AG09309 (cell line): Measurements from ENCODE around the gene CRYL1.

Experiments
- DNase-seq: peaks from one replicate; pipeline ENCODE4 v3.0.0-alpha.2; 2010; ENCODE audit warnings: low read depth
- H3K4me3 ChIP-seq: 2 replicates; pipeline ENCODE4 v1.5.1; 2011; ENCODE audit warnings: mild to moderate bottlenecking, low read depth, low read length, moderate library complexity; ENCODE audit not compliant: control insufficient read depth
- TF ChIP-seq, protein P1 (sequence below): IDR thresholded peaks from 2 replicates; pipeline ENCODE4 v1.5.1; 2011; ENCODE audit warnings: mild to moderate bottlenecking, low read depth, low read length, inconsistent platforms; ENCODE audit not compliant: insufficient read depth, control insufficient read depth; ENCODE audit errors: missing control alignments

The CRYL1 gene

DNA sequence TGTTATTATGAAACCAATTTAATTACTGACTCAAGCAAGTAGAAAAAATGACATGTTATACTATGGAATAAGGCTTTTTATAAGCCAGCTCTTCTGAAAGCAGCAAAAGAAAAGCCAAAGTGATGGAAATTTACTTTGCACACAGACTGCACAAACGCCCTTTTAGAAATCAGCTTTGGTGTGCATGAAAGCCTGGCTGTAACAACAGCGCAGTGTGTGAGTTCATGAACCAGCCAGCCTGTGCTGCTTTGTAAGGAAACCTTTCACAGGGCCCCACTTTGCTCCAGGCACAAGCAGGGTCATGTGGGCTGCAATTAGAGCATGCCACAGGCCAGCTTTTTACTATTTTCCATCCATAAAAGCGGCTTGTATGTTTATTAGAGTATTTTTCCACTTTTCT is 27.7 kb upstream of the CRYL1 start:
- no peak for DNase-seq
- no peak overlapping the region for H3K4me3 ChIP-seq
- TF ChIP-seq, protein P1, sequence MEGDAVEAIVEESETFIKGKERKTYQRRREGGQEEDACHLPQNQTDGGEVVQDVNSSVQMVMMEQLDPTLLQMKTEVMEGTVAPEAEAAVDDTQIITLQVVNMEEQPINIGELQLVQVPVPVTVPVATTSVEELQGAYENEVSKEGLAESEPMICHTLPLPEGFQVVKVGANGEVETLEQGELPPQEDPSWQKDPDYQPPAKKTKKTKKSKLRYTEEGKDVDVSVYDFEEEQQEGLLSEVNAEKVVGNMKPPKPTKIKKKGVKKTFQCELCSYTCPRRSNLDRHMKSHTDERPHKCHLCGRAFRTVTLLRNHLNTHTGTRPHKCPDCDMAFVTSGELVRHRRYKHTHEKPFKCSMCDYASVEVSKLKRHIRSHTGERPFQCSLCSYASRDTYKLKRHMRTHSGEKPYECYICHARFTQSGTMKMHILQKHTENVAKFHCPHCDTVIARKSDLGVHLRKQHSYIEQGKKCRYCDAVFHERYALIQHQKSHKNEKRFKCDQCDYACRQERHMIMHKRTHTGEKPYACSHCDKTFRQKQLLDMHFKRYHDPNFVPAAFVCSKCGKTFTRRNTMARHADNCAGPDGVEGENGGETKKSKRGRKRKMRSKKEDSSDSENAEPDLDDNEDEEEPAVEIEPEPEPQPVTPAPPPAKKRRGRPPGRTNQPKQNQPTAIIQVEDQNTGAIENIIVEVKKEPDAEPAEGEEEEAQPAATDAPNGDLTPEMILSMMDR, result no peak

DNA sequence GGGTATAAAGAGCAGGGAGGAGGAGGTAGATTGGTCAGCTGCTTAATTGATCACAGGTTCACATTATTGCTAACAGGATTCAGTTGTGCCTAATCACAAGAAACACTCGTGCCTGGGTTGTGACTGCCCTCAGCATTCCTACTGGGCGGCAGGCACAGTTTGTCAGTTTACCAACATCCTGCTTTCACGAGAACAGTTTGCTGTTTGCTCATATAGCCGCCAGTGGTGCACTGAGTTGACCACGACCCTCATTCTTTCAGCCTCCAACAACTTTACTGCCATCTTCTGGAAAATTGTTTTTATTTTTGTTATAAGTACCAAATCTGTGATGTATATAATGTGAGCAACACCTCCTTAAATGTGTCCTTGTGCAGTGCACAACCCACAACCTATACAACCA is 25.1 kb upstream of the CRYL1 start:
- TF ChIP-seq, protein P1, result no peak
- H3K4me3 ChIP-seq, result no peak overlapping the region
- no peak for DNase-seq

DNA sequence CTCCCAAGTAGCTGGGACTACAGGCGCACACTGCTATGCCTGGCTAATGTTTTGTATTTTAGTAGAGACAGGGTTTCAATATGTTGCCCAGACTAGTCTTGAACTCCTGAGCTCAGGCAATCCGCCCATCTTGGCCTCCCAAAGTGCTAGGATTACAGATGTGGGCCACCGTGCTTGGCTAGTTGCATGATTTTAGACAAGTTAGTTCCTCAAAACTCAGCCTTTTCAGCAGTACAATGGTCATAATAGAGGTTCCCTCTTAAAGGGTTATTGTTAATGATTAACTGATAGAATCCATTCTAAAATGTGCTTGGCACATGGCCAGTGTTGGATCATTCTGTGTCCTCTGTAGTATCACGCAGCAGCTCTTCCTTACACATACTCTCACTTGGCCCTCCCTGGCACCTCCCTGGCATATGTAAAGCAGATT is 21.8 kb upstream of the CRYL1 start:
- DNase-seq, result no peak
- no peak overlapping the region for H3K4me3 ChIP-seq

DNA sequence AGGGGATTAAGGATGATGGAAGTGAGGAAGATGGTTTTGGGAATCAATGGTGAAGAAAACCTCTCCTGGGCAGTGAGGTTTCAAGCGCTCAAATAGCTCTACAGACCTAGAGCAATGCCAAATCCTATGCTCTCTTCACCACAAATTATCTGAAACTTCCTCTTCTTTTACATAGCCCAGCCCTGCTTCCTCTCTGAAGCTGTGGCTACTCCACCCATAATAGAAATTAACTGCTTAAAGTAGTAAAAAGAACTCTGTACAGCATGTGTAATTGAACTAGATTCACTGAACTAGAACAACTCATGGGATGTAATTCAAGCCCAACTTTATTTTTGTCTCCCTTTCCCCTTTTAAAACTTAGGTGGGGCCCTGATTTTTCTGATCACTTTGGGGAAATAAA is 20.9 kb upstream of the CRYL1 start:
- H3K4me3 ChIP-seq, result no peak overlapping the region
- TF ChIP-seq, protein P1, result no peak
- no peak for DNase-seq

More for the DNA sequence above, 21.8 kb upstream of the CRYL1 start:
- TF ChIP-seq, protein P1, result no peak

DNA sequence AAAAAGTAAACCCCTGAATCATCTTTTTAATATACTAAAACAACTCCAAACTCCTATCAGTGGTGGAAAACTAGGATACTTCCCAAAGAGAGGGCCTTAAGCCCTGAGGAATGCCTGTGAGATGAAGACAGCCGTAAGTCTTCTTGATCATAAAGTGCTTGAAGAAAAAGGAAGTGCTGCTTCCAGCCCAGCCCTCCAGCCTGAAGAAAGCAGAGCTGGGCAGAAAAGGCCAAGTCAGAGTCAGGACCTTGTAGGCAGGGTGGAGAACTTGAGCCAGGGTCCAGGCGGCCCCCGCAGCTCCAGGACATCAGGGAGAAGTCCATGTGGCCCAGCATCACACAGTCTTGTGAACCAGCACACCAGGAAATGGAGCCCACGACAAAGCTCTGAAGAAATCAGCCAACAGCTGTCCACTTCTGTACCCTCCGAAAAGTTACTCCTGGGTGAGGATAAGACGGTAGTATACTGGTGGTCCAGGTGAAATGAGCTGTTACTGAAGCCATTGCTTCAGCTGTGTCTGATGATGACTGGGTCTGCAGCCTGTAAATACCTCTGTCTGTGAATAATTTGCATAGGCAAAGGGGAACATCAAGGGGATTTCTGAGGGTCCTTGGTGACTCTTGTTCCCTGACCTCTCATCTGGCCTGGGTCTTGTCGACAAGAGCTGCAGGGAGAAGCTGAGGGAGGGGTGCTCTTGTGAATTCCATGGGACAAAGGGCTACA is 18.7 kb upstream of the CRYL1 start:
- no peak overlapping the region for H3K4me3 ChIP-seq
- DNase-seq, result no peak
- TF ChIP-seq, protein P1, result no peak

DNA sequence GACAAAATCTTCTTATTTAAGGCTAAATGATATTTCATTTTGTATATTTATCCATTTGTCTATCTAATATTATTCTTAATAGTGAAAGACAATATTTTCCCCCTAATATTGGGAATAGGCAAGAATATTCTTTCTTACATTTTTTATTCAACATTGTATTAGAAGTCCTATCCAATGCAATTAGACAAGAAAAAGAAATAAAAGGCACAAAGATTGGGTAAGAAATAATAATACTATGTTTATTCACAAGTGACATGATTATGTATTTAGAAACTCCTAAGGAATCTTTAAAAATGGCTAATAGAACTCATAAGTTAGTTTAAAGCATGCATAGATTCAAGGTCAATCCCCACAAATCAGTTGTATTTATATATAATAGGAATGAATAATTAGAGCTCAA is 11.3 kb upstream of the CRYL1 start:
- no peak overlapping the region for H3K4me3 ChIP-seq
- DNase-seq, result no peak
- TF ChIP-seq, protein P1, result no peak
